ENCODE measurements around the gene CNTN2. TPM values are rescaled to one million over a fixed set of nuclear protein-coding genes. Genes with fewer than 3 reads are reported as not detected.

CNTN2 gene
- total RNA-seq, 1 experiment from 2014 or later, result 1.2 TPM

DNA sequence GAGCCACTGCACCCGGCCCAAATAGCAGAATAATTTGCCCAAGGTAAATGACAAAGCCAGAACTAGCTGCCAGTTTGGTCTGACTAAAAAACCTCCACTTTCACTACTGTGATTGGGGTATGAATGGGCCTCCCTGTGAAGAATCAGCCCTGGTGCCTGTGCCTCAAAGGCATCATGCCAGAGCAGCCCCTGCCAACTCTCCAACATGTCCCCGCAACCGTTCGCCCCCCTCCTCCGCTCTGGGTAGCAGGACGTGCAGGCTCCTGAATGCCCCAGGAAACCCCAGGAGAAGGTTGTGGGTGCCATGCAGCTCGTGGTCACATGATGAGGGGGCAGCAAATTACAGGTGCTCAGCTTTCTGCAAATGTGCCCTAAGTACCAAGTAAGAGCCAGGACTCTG is 14.6 kb upstream of the CNTN2 start:
- Mint-ChIP-seq H3K27ac (no peak overlapping the region), H3K27me3 (ENCODE audit: low read depth) (peaks cover 28% of the 10 kb centered on the region), H3K4me1 (peaks cover 15% of the 10 kb centered on the region), H3K4me3 (no peak overlapping the region), H3K36me3 (no peaks in the 10 kb centered on the region), H3K9me3 (no peaks in the 10 kb centered on the region)
- TF ChIP-seq ZNF396 (CRISPR knock-in tag; IDR thresholded peaks at IDR 0.05; ENCODE audit: borderline replicate concordance) (no peak), ZNF423 (CRISPR knock-in tag; IDR thresholded peaks at IDR 0.05) (no peak), RELA (CRISPR knock-in tag; IDR thresholded peaks at IDR 0.05; ENCODE audit: borderline replicate concordance) (no peak)
- no peak for ATAC-seq
- DNase-seq (ENCODE audit: low spot score), result no peak
- POLR2A ChIA-PET, result interaction anchor here (0.5 kb wide), 1 partner anchor 42 kb away, joined by 4 read pairs; no protein-coding TSS in a partner anchor
- CTCF ChIA-PET, result interaction anchor here (0.8 to 4.8 kb wide), 9 partner anchors 9 to 57 kb away, joined by 3 to 64 read pairs (median 4); no protein-coding TSS in a partner anchor

DNA sequence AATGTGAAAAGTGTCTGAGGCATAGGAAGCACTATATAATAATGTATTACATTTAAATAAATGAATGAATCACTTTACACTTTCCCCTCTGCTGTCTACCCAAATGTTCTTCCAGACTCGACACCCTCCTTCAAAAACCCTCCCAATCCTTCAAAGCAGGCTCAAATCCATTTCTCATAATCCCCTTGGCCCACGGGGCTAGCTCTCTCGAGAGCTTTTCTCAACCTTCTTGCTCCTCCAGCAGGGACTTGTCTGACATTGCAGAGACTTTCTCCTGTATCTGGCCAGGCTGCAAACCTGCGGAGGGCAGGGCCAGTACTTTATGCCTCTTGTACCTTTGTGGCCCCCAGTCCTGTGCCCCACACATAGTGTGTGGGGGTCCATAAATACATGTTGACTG is 14.1 kb upstream of the CNTN2 start:
- Mint-ChIP-seq H3K4me3 (no peak overlapping the region), H3K27me3 (ENCODE audit: low read depth) (peaks cover 28% of the 10 kb centered on the region), H3K27ac (no peak overlapping the region), H3K9me3 (no peaks in the 10 kb centered on the region), H3K4me1 (peaks cover 15% of the 10 kb centered on the region), H3K36me3 (no peaks in the 10 kb centered on the region)
- no peak for ATAC-seq
- ChIA-PET CTCF (interaction anchor here (0.8 to 4.8 kb wide), 10 partner anchors 9 to 57 kb away, joined by 3 to 64 read pairs (median 4); no protein-coding TSS in a partner anchor), POLR2A (no interaction called here)
- TF ChIP-seq JUN (CRISPR knock-in tag; IDR thresholded peaks at IDR 0.05), result no peak
- TF ChIP-seq ZNF121 (CRISPR knock-in tag; IDR thresholded peaks at IDR 0.05), result no peak
- TF ChIP-seq, protein P1, sequence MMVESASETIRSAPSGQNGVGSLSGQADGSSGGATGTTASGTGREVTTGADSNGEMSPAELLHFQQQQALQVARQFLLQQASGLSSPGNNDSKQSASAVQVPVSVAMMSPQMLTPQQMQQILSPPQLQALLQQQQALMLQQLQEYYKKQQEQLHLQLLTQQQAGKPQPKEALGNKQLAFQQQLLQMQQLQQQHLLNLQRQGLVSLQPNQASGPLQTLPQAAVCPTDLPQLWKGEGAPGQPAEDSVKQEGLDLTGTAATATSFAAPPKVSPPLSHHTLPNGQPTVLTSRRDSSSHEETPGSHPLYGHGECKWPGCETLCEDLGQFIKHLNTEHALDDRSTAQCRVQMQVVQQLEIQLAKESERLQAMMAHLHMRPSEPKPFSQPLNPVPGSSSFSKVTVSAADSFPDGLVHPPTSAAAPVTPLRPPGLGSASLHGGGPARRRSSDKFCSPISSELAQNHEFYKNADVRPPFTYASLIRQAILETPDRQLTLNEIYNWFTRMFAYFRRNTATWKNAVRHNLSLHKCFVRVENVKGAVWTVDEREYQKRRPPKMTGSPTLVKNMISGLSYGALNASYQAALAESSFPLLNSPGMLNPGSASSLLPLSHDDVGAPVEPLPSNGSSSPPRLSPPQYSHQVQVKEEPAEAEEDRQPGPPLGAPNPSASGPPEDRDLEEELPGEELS (CRISPR knock-in tag; IDR thresholded peaks at IDR 0.05), result no peak
- TF ChIP-seq, protein P2, sequence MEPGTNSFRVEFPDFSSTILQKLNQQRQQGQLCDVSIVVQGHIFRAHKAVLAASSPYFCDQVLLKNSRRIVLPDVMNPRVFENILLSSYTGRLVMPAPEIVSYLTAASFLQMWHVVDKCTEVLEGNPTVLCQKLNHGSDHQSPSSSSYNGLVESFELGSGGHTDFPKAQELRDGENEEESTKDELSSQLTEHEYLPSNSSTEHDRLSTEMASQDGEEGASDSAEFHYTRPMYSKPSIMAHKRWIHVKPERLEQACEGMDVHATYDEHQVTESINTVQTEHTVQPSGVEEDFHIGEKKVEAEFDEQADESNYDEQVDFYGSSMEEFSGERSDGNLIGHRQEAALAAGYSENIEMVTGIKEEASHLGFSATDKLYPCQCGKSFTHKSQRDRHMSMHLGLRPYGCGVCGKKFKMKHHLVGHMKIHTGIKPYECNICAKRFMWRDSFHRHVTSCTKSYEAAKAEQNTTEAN (CRISPR knock-in tag; IDR thresholded peaks at IDR 0.05), result no peak
- TF ChIP-seq CREM (CRISPR knock-in tag; IDR thresholded peaks at IDR 0.05), result no peak
- TF ChIP-seq ZNF138 (CRISPR knock-in tag; conservative IDR thresholded peaks at IDR 0.05), result no peak
- no peak for TF ChIP-seq ATF1 (CRISPR knock-in tag; IDR thresholded peaks at IDR 0.05)
- DNase-seq (ENCODE audit: low spot score), result no peak

DNA sequence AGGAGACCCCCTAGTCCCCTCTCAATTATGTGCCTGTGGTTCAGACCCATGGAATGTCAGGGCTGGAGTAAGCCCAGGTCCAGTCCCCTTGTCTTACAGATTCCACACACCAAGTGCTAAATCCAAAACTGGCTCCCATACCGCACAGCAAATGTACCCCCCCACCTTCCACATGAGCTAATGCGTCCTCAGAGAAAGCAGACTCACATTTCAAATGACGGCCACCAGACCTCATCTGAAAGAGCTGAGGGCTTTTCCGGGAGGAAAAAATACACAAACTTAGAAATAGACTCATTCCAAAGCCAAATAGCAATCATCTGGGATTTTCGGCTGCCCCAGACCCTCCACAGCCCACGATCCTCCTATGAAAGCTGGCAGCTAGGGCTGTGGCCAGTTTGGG is 12.8 kb upstream of the CNTN2 start:
- ATAC-seq (no peak), DNase-seq (ENCODE audit: low spot score) (no peak)
- Mint-ChIP-seq H3K4me3 (no peak overlapping the region), H3K27me3 (ENCODE audit: low read depth) (peaks cover 20% of the 10 kb centered on the region), H3K27ac (no peak overlapping the region), H3K4me1 (peaks cover 15% of the 10 kb centered on the region), H3K9me3 (no peaks in the 10 kb centered on the region), H3K36me3 (no peaks in the 10 kb centered on the region)
- CTCF ChIA-PET, result interaction anchor here (0.7 to 4.8 kb wide), 8 partner anchors 9 to 50 kb away, joined by 3 to 38 read pairs (median 4); no protein-coding TSS in a partner anchor
- POLR2A ChIA-PET, result no interaction called here
- no peak for TF ChIP-seq ESRRA (CRISPR knock-in tag; IDR thresholded peaks at IDR 0.05; ENCODE audit: borderline replicate concordance)

DNA sequence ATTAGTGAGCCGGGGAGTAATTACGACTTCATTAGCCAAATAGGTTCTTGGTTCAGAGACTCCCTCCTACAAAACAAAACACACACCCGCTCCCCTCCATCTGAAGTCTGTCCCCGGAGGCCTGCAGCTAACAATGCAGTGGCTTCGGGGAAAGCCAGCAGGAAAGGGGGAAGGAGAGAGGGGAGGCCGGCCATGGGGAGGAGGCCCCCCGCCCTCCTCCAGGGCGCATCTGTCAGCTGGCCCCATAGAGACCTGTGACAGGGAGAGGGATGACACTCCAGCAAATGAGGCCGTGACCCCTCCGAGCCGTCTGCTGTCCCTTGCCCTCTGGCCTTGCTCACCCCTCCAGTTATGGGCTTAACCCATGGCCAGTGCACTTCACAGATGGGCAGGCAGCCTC is 12.1 kb upstream of the CNTN2 start:
- Mint-ChIP-seq H3K4me1 (peaks cover 12% of the 10 kb centered on the region), H3K27me3 (ENCODE audit: low read depth) (peaks cover 14% of the 10 kb centered on the region), H3K4me3 (no peak overlapping the region), H3K27ac (no peak overlapping the region), H3K36me3 (no peaks in the 10 kb centered on the region), H3K9me3 (no peaks in the 10 kb centered on the region)
- ChIA-PET POLR2A (interaction anchor here (0.9 kb wide), 1 partner anchor 12 kb away, joined by 3 read pairs; no protein-coding TSS in a partner anchor), CTCF (interaction anchor here (0.7 to 4.8 kb wide), 7 partner anchors 10 to 41 kb away, joined by 3 to 38 read pairs (median 4); no protein-coding TSS in a partner anchor)
- DNase-seq (ENCODE audit: low spot score) (no peak), ATAC-seq (peak; percentile 13; the same call in 1 of the 2 replicates)
- TF ChIP-seq NR3C1 (CRISPR knock-in tag; conservative IDR thresholded peaks at IDR 0.05; ENCODE audit: low read depth), result no peak
- TF ChIP-seq NFATC4 (CRISPR knock-in tag; IDR thresholded peaks at IDR 0.05), result no peak
- TF ChIP-seq JUN (CRISPR knock-in tag; IDR thresholded peaks at IDR 0.05), result no peak
- TF ChIP-seq ZNF416 (CRISPR knock-in tag; IDR thresholded peaks at IDR 0.05), result no peak
- TF ChIP-seq, protein P3, sequence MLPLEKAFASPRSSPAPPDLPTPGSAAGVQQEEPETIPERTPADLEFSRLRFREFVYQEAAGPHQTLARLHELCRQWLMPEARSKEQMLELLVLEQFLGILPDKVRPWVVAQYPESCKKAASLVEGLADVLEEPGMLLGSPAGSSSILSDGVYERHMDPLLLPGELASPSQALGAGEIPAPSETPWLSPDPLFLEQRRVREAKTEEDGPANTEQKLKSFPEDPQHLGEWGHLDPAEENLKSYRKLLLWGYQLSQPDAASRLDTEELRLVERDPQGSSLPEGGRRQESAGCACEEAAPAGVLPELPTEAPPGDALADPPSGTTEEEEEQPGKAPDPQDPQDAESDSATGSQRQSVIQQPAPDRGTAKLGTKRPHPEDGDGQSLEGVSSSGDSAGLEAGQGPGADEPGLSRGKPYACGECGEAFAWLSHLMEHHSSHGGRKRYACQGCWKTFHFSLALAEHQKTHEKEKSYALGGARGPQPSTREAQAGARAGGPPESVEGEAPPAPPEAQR (CRISPR knock-in tag; IDR thresholded peaks at IDR 0.05), result no peak
- TF ChIP-seq ESRRA (CRISPR knock-in tag; IDR thresholded peaks at IDR 0.05; ENCODE audit: borderline replicate concordance), result no peak
- TF ChIP-seq NFYB (CRISPR knock-in tag; conservative IDR thresholded peaks at IDR 0.05; ENCODE audit: low read depth), result no peak
- TF ChIP-seq TCF7 (CRISPR knock-in tag; IDR thresholded peaks at IDR 0.05; ENCODE audit: low read depth), result no peak
- TF ChIP-seq, protein P4, sequence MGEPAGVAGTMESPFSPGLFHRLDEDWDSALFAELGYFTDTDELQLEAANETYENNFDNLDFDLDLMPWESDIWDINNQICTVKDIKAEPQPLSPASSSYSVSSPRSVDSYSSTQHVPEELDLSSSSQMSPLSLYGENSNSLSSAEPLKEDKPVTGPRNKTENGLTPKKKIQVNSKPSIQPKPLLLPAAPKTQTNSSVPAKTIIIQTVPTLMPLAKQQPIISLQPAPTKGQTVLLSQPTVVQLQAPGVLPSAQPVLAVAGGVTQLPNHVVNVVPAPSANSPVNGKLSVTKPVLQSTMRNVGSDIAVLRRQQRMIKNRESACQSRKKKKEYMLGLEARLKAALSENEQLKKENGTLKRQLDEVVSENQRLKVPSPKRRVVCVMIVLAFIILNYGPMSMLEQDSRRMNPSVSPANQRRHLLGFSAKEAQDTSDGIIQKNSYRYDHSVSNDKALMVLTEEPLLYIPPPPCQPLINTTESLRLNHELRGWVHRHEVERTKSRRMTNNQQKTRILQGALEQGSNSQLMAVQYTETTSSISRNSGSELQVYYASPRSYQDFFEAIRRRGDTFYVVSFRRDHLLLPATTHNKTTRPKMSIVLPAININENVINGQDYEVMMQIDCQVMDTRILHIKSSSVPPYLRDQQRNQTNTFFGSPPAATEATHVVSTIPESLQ (CRISPR knock-in tag; IDR thresholded peaks at IDR 0.05), result no peak
- no peak for TF ChIP-seq NR2C2 (CRISPR knock-in tag; IDR thresholded peaks at IDR 0.05)
- TF ChIP-seq, protein P5, sequence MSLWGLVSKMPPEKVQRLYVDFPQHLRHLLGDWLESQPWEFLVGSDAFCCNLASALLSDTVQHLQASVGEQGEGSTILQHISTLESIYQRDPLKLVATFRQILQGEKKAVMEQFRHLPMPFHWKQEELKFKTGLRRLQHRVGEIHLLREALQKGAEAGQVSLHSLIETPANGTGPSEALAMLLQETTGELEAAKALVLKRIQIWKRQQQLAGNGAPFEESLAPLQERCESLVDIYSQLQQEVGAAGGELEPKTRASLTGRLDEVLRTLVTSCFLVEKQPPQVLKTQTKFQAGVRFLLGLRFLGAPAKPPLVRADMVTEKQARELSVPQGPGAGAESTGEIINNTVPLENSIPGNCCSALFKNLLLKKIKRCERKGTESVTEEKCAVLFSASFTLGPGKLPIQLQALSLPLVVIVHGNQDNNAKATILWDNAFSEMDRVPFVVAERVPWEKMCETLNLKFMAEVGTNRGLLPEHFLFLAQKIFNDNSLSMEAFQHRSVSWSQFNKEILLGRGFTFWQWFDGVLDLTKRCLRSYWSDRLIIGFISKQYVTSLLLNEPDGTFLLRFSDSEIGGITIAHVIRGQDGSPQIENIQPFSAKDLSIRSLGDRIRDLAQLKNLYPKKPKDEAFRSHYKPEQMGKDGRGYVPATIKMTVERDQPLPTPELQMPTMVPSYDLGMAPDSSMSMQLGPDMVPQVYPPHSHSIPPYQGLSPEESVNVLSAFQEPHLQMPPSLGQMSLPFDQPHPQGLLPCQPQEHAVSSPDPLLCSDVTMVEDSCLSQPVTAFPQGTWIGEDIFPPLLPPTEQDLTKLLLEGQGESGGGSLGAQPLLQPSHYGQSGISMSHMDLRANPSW (CRISPR knock-in tag; conservative IDR thresholded peaks at IDR 0.05; ENCODE audit: low read depth), result no peak
